GM12892 (cell line): ENCODE data around the gene IGFBP5.

Source experiments
- POLR2A ChIP-seq: IDR thresholded peaks from 2 replicates; pipeline ENCODE4 v1.6.1; 2011; ENCODE audit warnings: low read depth, low read length, control low read depth
- POLR2AphosphoS5 ChIP-seq: IDR thresholded peaks from 2 replicates; pipeline ENCODE4 v1.6.1; 2011; ENCODE audit warnings: low read depth, low read length, control low read depth
- TAF1 ChIP-seq: IDR thresholded peaks from 2 replicates; pipeline ENCODE4 v1.6.1; 2011; ENCODE audit warnings: low read depth, mild to moderate bottlenecking, control low read depth, low read length, borderline replicate concordance

DNA sequence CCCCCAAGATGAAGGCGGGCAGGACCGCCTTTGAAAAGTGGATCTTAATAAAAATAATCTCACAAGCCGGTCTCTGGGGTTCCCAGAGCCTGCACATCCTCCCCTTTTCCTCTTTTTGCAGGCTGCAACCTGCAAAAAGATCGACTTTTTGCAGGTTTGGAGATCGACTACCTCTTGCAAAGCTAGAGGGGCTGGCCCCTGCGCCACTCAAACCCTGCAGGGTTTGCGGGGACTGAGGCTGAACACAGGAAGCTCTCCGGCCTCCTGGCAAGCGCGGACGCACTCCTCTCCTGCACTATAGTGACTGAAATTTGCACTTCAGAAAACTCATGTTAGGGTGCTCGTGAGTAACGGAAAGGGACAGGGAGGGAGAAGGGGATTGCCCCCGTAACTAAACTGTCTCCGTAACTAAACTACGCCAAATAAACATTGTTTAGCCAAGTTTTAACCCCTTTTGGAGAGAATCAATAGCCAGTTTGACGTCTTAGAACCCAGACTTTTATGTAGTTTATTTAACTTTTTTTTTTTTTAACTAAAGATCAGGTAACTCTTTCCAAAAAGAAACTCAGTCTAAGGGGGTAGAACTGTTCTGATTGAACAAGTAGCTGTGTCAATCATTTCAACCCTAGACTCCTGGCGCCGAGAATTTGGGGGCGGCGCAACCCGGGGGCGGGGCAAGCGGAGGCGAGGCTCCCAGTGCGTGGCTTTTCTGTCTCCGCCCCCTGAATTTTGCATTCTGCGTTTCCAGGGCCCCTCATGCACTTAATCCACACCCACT, 2.5 kb downstream of the IGFBP5 start:
- TF ChIP-seq POLR2A: no peak
- TF ChIP-seq TAF1: no peak
- TF ChIP-seq POLR2AphosphoS5: no peak
